Astrocyte (in vitro differentiated cells and primary cell): ENCODE results near the gene ATP1A1. TPM values are rescaled to one million over a fixed set of nuclear protein-coding genes. Genes with fewer than 3 reads are reported as not detected.

Experiments
- DNase-seq: peaks from one replicate; pipeline ENCODE4 v3.0.0-alpha.2; 2010; ENCODE audit warnings: low read depth
- FAIRE-seq: peaks from 2 replicates; lab custom pipeline; 2011; peaks lifted over from hg19 to GRCh38; lab: Jason Lieb, UNC
- H2AFZ ChIP-seq: 2 replicates; pipeline ENCODE4 v1.6.0; 2012; ENCODE audit warnings: low read depth, low read length, inconsistent platforms
- H3K27ac ChIP-seq: 2 replicates; pipeline ENCODE4 v1.5.1; 2011; ENCODE audit warnings: low read depth, low read length, inconsistent platforms
- H3K27me3 ChIP-seq: 2 replicates; pipeline ENCODE4 v1.6.0; 2011; ENCODE audit warnings: low read length, inconsistent platforms; ENCODE audit not compliant: insufficient read depth
- H3K36me3 ChIP-seq: 2 replicates; pipeline ENCODE4 v1.5.1; 2011; ENCODE audit warnings: low read length, inconsistent platforms; ENCODE audit not compliant: insufficient read depth
- H3K4me1 ChIP-seq: 2 replicates; pipeline ENCODE4 v1.5.1; 2011; ENCODE audit warnings: low read length, inconsistent platforms; ENCODE audit not compliant: insufficient read depth
- H3K4me2 ChIP-seq: 2 replicates; pipeline ENCODE4 v1.6.0; 2012; ENCODE audit warnings: low read length, inconsistent platforms
- H3K4me3 ChIP-seq: 2 replicates; pipeline ENCODE4 v1.5.1; 2011; ENCODE audit warnings: low read depth, mild to moderate bottlenecking, low read length, inconsistent platforms; ENCODE audit not compliant: insufficient read depth
- H3K79me2 ChIP-seq: 2 replicates; pipeline ENCODE4 v1.6.0; 2012; ENCODE audit warnings: mild to moderate bottlenecking, low read length, inconsistent platforms; ENCODE audit not compliant: insufficient read depth
- H3K9ac ChIP-seq: 2 replicates; pipeline ENCODE4 v1.6.0; 2012; ENCODE audit warnings: mild to moderate bottlenecking, low read length, inconsistent platforms
- H3K9me3 ChIP-seq: 2 replicates; pipeline ENCODE4 v1.5.1; 2012; ENCODE audit warnings: low read depth, mild to moderate bottlenecking, low read length, inconsistent platforms; ENCODE audit not compliant: insufficient read depth
- H4K20me1 ChIP-seq: 2 replicates; pipeline ENCODE4 v1.6.0; 2012; ENCODE audit warnings: low read length, inconsistent platforms; ENCODE audit not compliant: insufficient read depth
- H3K27ac Mint-ChIP-seq: one replicate; pipeline ENCODE4 v1.8.0; 2021; ENCODE audit warnings: mild to moderate bottlenecking, mixed read lengths; ENCODE audit not compliant: unreplicated experiment
- H3K27me3 Mint-ChIP-seq: one replicate; pipeline ENCODE4 v1.8.0; 2021; ENCODE audit warnings: low read depth, mixed read lengths; ENCODE audit not compliant: unreplicated experiment
- H3K36me3 Mint-ChIP-seq: one replicate; pipeline ENCODE4 v1.8.0; 2021; ENCODE audit warnings: low read depth, mixed read lengths; ENCODE audit not compliant: unreplicated experiment
- H3K4me1 Mint-ChIP-seq: one replicate; pipeline ENCODE4 v1.8.0; 2021; ENCODE audit warnings: low read depth, mixed read lengths; ENCODE audit not compliant: unreplicated experiment
- H3K4me3 Mint-ChIP-seq: one replicate; pipeline ENCODE4 v1.8.0; 2021; ENCODE audit warnings: mild to moderate bottlenecking, moderate library complexity, mixed read lengths; ENCODE audit not compliant: unreplicated experiment
- H3K9me3 Mint-ChIP-seq: one replicate; pipeline ENCODE4 v1.8.0; 2021; ENCODE audit warnings: mild to moderate bottlenecking, mixed read lengths; ENCODE audit not compliant: unreplicated experiment
- CTCF ChIP-seq: IDR thresholded peaks from 2 replicates; pipeline ENCODE4 v1.5.1; 2011; ENCODE audit warnings: low read depth, mild to moderate bottlenecking, inconsistent platforms, low read length, moderate library complexity; ENCODE audit not compliant: insufficient read depth
- EZH2 ChIP-seq: IDR thresholded peaks from 2 replicates; pipeline ENCODE4 v1.6.1; 2012; ENCODE audit warnings: mild to moderate bottlenecking, low read length, inconsistent platforms; ENCODE audit not compliant: insufficient read depth
- total RNA-seq: library from RNA; stranded (reverse); gene quantifications from 2 replicates; pipeline ENCODE4 v1.2.1, GENCODE V29; 2021

Gene ATP1A1
- total RNA-seq, 1 donor from 2014 or later: 317 TPM

- DNase-seq: no peak
- FAIRE-seq: no peak
- Histone ChIP-seq H3K27me3 (no peaks in the 10 kb centered on the region), H3K79me2 (peaks cover 24% of the 10 kb centered on the region), H3K4me2 (no peak overlapping the region), H3K27ac (no peak overlapping the region), H3K9ac (no peak overlapping the region), H4K20me1 (peaks cover 50% of the 10 kb centered on the region), H3K9me3 (no peaks in the 10 kb centered on the region), H3K4me1 (no peaks in the 10 kb centered on the region), H3K4me3 (no peak overlapping the region), H3K36me3 (peaks cover 62% of the 10 kb centered on the region), H2AFZ (no peak overlapping the region)
- TF ChIP-seq CTCF (no peak), EZH2 (no peak)
- peaks cover 17% of the 10 kb centered on the region for H3K36me3 Mint-ChIP-seq
- H3K27me3 Mint-ChIP-seq: no peaks in the 10 kb centered on the region
- H3K4me1 Mint-ChIP-seq: peaks cover 23% of the 10 kb centered on the region
- H3K9me3 Mint-ChIP-seq: no peaks in the 10 kb centered on the region
- no peak overlapping the region for H3K27ac Mint-ChIP-seq
- no peak overlapping the region for H3K4me3 Mint-ChIP-seq
These were observed 14.5 kb downstream of the ATP1A1 start for GRCh38 chr1:116387551-116387950.

GRCh38 chr1:116388122-116388521 is 15.1 kb downstream of the ATP1A1 start:
- DNase-seq (no peak), FAIRE-seq (no peak)
- Histone ChIP-seq H3K27me3 (no peaks in the 10 kb centered on the region), H3K27ac (no peak overlapping the region), H3K36me3 (peaks cover 68% of the 10 kb centered on the region), H4K20me1 (peaks cover 50% of the 10 kb centered on the region), H2AFZ (no peak overlapping the region), H3K9ac (no peak overlapping the region), H3K79me2 (peaks cover 19% of the 10 kb centered on the region), H3K4me3 (no peak overlapping the region), H3K4me2 (no peak overlapping the region), H3K9me3 (no peaks in the 10 kb centered on the region), H3K4me1 (no peaks in the 10 kb centered on the region)
- Mint-ChIP-seq H3K27ac (no peak overlapping the region), H3K27me3 (no peaks in the 10 kb centered on the region), H3K9me3 (no peaks in the 10 kb centered on the region), H3K4me1 (peaks cover 23% of the 10 kb centered on the region), H3K4me3 (no peak overlapping the region), H3K36me3 (peaks cover 21% of the 10 kb centered on the region)
- TF ChIP-seq CTCF: no peak
- TF ChIP-seq EZH2: no peak

GRCh38 chr1:116389013-116389412 is 16.0 kb downstream of the ATP1A1 start:
- Histone ChIP-seq H4K20me1 (peaks cover 43% of the 10 kb centered on the region), H3K4me1 (no peaks in the 10 kb centered on the region), H3K27ac (no peak overlapping the region), H3K27me3 (no peaks in the 10 kb centered on the region), H2AFZ (no peak overlapping the region), H3K36me3 (peaks cover 77% of the 10 kb centered on the region), H3K4me2 (no peak overlapping the region), H3K9ac (no peak overlapping the region), H3K9me3 (no peaks in the 10 kb centered on the region), H3K79me2 (peaks cover 10% of the 10 kb centered on the region), H3K4me3 (no peak overlapping the region)
- H3K4me3 Mint-ChIP-seq: no peak overlapping the region
- no peaks in the 10 kb centered on the region for H3K27me3 Mint-ChIP-seq
- H3K4me1 Mint-ChIP-seq: peaks cover 14% of the 10 kb centered on the region
- H3K9me3 Mint-ChIP-seq: no peaks in the 10 kb centered on the region
- no peak for DNase-seq
- H3K27ac Mint-ChIP-seq: no peak overlapping the region
- H3K36me3 Mint-ChIP-seq: peaks cover 24% of the 10 kb centered on the region
- no peak for FAIRE-seq
- no peak for TF ChIP-seq EZH2
- no peak for TF ChIP-seq CTCF
